ENCODE results near the gene H3-3A. TPM values are rescaled to one million over a fixed set of nuclear protein-coding genes. Genes with fewer than 3 reads are reported as not detected.

The H3-3A gene
- total RNA-seq, 1 experiment from 2014 or later = 1,129 TPM

DNA sequence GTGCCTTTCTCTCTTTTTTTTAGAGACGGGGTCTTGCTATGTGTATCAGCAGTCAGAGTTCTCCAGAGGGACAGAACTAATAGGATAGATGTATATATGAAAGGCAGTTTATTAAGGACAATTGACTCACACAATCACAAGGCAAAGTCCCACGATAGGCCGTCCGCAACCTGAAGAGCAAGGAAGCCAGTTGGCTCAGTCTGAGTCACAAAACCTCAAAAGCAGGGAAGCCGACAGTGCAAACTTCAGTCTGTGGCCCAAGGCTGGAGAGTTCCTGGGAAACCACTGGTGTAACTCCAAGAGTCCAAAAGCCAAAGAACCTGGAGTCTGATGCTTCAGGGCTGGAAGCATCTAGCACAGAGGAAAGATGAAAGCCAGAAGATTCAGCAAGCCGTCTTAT lies 16.3 kb upstream of the H3-3A start:
- DNase-seq = no peak
- H2BK12ac ChIP-seq (ENCODE audit: insufficient read length, low read depth, low read length) = no peak overlapping the region
- no peaks in the 10 kb centered on the region for H3K27me3 ChIP-seq (ENCODE audit: insufficient read depth, low read length)
- peaks cover 2% of the 10 kb centered on the region; the same call in 1 of the 2 replicates for H3K27me3 Mint-ChIP-seq (ENCODE audit: low read depth)
- H3K4me3 Mint-ChIP-seq = no peak overlapping the region
- no peak overlapping the region for H3K14ac ChIP-seq (ENCODE audit: insufficient read depth, low read length)
- H3K4ac ChIP-seq (ENCODE audit: low read depth, low read length) = no peak overlapping the region
- H4K20me1 ChIP-seq (ENCODE audit: control insufficient read depth, insufficient read depth, insufficient read length) = no peaks in the 10 kb centered on the region
- no peak overlapping the region for H3K23ac ChIP-seq (ENCODE audit: insufficient read length, low read depth, low read length)
- H3K27ac ChIP-seq (ENCODE audit: insufficient read length, low read depth, low read length) = no peak overlapping the region
- H3K56ac ChIP-seq (ENCODE audit: insufficient read length, low read depth, low read length) = no peak overlapping the region
- H3K79me1 ChIP-seq (ENCODE audit: insufficient read depth, low read depth, low read length, poor library complexity, severe bottlenecking) = no peaks in the 10 kb centered on the region
- H3K4me1 Mint-ChIP-seq = peaks cover 2 to 7% of the 10 kb centered on the region in 2 experiments; a peak in 1 of 4 replicates
- no peak overlapping the region for H3K27ac Mint-ChIP-seq
- H3K36me3 Mint-ChIP-seq (ENCODE audit: insufficient read depth in 1 of 3, low read depth in 3 of 3) = peaks cover 0 to 7% (median 0%) of the 10 kb centered on the region in 3 experiments; a peak in 1 of 7 replicates
- H3K9me3 ChIP-seq (ENCODE audit: control insufficient read depth, low read depth, low read length) = no peaks in the 10 kb centered on the region
- TF ChIP-seq, protein P1, sequence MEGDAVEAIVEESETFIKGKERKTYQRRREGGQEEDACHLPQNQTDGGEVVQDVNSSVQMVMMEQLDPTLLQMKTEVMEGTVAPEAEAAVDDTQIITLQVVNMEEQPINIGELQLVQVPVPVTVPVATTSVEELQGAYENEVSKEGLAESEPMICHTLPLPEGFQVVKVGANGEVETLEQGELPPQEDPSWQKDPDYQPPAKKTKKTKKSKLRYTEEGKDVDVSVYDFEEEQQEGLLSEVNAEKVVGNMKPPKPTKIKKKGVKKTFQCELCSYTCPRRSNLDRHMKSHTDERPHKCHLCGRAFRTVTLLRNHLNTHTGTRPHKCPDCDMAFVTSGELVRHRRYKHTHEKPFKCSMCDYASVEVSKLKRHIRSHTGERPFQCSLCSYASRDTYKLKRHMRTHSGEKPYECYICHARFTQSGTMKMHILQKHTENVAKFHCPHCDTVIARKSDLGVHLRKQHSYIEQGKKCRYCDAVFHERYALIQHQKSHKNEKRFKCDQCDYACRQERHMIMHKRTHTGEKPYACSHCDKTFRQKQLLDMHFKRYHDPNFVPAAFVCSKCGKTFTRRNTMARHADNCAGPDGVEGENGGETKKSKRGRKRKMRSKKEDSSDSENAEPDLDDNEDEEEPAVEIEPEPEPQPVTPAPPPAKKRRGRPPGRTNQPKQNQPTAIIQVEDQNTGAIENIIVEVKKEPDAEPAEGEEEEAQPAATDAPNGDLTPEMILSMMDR (conservative IDR thresholded peaks at IDR 0.05) = no peak
- no peaks in the 10 kb centered on the region for H3K9me3 Mint-ChIP-seq
- no peak overlapping the region for H3K4me2 ChIP-seq (ENCODE audit: insufficient read depth, insufficient read length, low read length)
- no peak overlapping the region for H4K8ac ChIP-seq (replicated peaks; ENCODE audit: insufficient read length, low read depth, low read length)
- H3K18ac ChIP-seq (ENCODE audit: insufficient read length, low read depth, low read length) = no peak overlapping the region
- H4K91ac ChIP-seq (ENCODE audit: insufficient read length, low read depth, low read length) = no peak overlapping the region
- H3K23me2 ChIP-seq (ENCODE audit: insufficient read length, low read depth, low read length, poor library complexity, severe bottlenecking) = no peaks in the 10 kb centered on the region
- H3K9ac ChIP-seq (ENCODE audit: extremely low read depth, insufficient read length, low read length) = no peak overlapping the region
- no peak overlapping the region for H2BK120ac ChIP-seq (ENCODE audit: low read depth, low read length, poor library complexity, severe bottlenecking)
- no peak overlapping the region for H3T11ph ChIP-seq (ENCODE audit: low read length)
- no peak overlapping the region for H2AK5ac ChIP-seq (ENCODE audit: insufficient read length, low read length)
- H2AFZ ChIP-seq (ENCODE audit: low read length) = no peak overlapping the region
- no peak overlapping the region for H2BK5ac ChIP-seq (ENCODE audit: insufficient read length, low read length)
- H3K4me1 ChIP-seq (ENCODE audit: insufficient read depth, low read length) = no peaks in the 10 kb centered on the region
- WGBS (ENCODE audit: extremely low coverage, insufficient read length, low lambda C conversion rate) = no CpG with 5 or more reads among the region's 6 CpGs
- H2BK15ac ChIP-seq (ENCODE audit: low read depth, low read length) = no peak overlapping the region
- no peak overlapping the region for H2BK20ac ChIP-seq (ENCODE audit: low read depth, low read length, poor library complexity, severe bottlenecking)
- no peak overlapping the region for H4K5ac ChIP-seq (ENCODE audit: insufficient read length, low read depth, low read length)
- H3K79me2 ChIP-seq (ENCODE audit: insufficient read depth, low read length) = no peaks in the 10 kb centered on the region
